Measurements from ENCODE around the gene LMBR1.
"Not testable (repeated sequence)": the region's sequence is repeated elsewhere in the genome, so short reads cannot be mapped to it uniquely, and the experiment has no call there.

- TF ChIP-seq POLR2AphosphoS5 (IDR thresholded peaks at IDR 0.05; ENCODE audit: low read depth, low read length); CTCF (IDR thresholded peaks at IDR 0.05): not testable (repeated sequence)
These were observed 32.8 kb upstream of the LMBR1 start for GRCh38 chr7:156925821-156926220.
